Large intestine (tissue), 3 donors: Measurements from ENCODE around the gene NT5DC3. TPM values are rescaled to one million over a fixed set of nuclear protein-coding genes. Genes with fewer than 3 reads are reported as not detected.

Experiments
- DNase-seq, 2 donors: peaks; one replicate each; pipeline versions ENCODE4 v3.0.0 to v3.0.0-alpha.2; 2013
- H3K27ac ChIP-seq: one replicate; pipeline ENCODE4 v1.5.1; 2013; ENCODE audit warnings: low read length
- H3K27me3 ChIP-seq: 2 replicates; pipeline ENCODE4 v1.6.1; 2013; ENCODE audit warnings: low read length; ENCODE audit not compliant: control insufficient read depth, insufficient read depth
- H3K36me3 ChIP-seq: 2 replicates; pipeline ENCODE4 v1.6.1; 2013; ENCODE audit warnings: low read length; ENCODE audit not compliant: control insufficient read depth, insufficient read depth
- H3K4me1 ChIP-seq: one replicate; pipeline ENCODE4 v1.6.1; 2013; ENCODE audit warnings: low read length; ENCODE audit not compliant: control insufficient read depth, insufficient read depth
- H3K4me3 ChIP-seq: one replicate; pipeline ENCODE4 v1.5.1; 2013; ENCODE audit warnings: low read length
- H3K9me3 ChIP-seq: one replicate; pipeline ENCODE4 v1.6.1; 2013; ENCODE audit warnings: mild to moderate bottlenecking, low read depth, low read length, moderate library complexity; ENCODE audit not compliant: control insufficient read depth
- WGBS: methylation state at CpG from one replicate; pipeline ENCODE4 v1.1.5; 2013; ENCODE audit warnings: low lambda C conversion rate; ENCODE audit not compliant: insufficient coverage; 5-methylcytosine and 5-hydroxymethylcytosine counted together
- polyA plus RNA-seq: library from polyadenylated mRNA; unstranded; fragments of 120-200 nt; gene quantifications from one replicate; pipeline ENCODE4 v1.2.1, GENCODE V29; 2013

Gene NT5DC3
- polyA plus RNA-seq, 1 donor, result 6.6 TPM

GRCh38 chr12:103820881-103821489, 20.0 kb downstream of the NT5DC3 start:
- DNase-seq, result no peak
- Histone ChIP-seq H3K27ac (no peak overlapping the region), H3K27me3 (no peaks in the 10 kb centered on the region), H3K9me3 (no peaks in the 10 kb centered on the region), H3K4me1 (no peaks in the 10 kb centered on the region), H3K4me3 (no peak overlapping the region), H3K36me3 (no peaks in the 10 kb centered on the region)
- no CpG with 5 or more reads among the region's 3 CpGs for WGBS

DNA sequence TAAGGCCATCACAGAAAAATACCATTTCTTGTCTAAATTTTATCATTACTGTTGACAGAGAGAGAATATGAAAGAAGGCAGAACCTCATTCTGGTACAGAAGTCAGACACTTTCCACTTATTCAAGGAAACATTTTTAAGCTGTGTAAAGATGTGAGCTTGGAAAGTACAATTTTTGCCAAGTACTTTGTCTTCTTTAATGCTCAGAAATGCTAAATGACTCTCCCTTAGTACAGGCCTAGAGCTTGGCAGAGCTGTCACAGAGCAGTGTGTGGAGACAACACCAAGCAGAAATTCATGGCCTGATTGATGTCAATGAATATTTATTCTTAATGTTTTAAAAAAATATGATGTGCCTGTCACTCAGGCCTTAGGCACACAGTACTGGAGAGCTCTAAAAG, 20.7 kb downstream of the NT5DC3 start:
- Histone ChIP-seq H3K4me3 (no peak overlapping the region), H3K9me3 (no peaks in the 10 kb centered on the region), H3K4me1 (no peaks in the 10 kb centered on the region), H3K27ac (no peak overlapping the region), H3K36me3 (no peaks in the 10 kb centered on the region), H3K27me3 (no peaks in the 10 kb centered on the region)
- DNase-seq, result no peak

DNA sequence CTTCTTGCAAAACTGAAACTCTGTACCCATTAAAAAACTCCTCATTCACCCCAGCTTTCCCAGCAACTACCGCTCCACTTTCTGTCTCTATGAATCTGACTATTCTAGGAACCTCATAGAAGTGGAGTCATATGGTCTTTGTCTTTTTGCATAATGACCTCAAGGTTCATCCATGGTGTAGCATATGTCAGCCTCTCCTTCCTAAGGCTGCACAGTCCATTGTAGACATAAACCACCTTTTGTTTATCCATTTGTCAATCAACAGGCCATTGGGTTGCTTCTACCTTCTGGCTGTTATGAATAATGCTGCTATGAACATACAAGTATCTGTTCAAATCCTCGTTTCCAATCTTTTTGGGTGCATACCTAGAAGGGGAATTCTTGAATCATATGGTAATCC, 21.1 kb downstream of the NT5DC3 start:
- Histone ChIP-seq H3K27ac (no peak overlapping the region), H3K9me3 (no peaks in the 10 kb centered on the region), H3K27me3 (no peaks in the 10 kb centered on the region), H3K4me3 (no peak overlapping the region), H3K4me1 (no peaks in the 10 kb centered on the region), H3K36me3 (no peaks in the 10 kb centered on the region)
- no peak for DNase-seq
- WGBS, result 80% methylated on average over 1 of the region's 2 CpGs

DNA sequence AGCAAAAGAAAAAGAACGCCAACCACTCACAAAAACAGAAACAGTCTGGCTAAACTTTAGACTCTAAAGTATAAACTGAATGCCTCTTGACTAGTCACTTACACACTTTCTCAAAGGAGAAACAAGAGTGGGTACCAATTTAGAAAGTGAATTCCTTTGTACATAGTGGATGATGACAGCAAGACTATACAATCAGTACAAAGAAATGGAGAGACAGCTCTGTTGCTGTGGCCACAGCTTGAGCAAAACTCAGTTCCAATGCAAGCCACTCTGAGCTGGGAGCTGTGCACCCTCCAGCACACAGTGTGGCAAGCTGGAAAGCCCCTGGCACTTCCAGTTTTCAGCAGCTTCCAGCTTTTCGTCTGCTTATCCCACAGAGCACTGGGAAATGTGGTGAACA, 21.7 kb downstream of the NT5DC3 start:
- no CpG with 5 or more reads among the region's 2 CpGs for WGBS
- no peak overlapping the region for H3K27ac ChIP-seq

DNA sequence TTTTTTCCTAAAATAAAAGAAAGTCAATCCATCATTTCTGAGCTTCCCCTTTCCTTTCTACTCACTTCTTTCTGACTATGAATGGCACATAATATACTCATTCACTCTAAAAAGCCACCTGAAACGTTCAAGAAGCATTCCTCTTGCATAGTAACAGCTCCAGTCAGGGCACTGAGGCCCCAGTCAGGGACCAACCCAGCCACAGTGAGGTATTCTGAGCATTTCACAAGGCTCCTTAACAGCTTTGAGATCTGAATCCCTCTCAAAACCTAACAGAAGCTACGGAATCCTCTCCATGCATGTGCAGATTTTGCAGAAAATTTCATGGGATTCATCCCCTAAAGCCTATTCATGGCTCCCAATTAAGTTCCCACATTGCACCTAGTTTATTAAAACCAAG, 23.2 kb downstream of the NT5DC3 start:
- H3K9me3 ChIP-seq, result no peaks in the 10 kb centered on the region
- peaks cover 4% of the 10 kb centered on the region for H3K36me3 ChIP-seq
- no peak overlapping the region for H3K4me3 ChIP-seq
- H3K27ac ChIP-seq, result no peak overlapping the region
- no CpG with 5 or more reads among the region's 2 CpGs for WGBS
- DNase-seq, result no peak
- H3K27me3 ChIP-seq, result no peaks in the 10 kb centered on the region
- H3K4me1 ChIP-seq, result no peaks in the 10 kb centered on the region

More for the DNA sequence above, 21.7 kb downstream of the NT5DC3 start:
- Histone ChIP-seq H3K4me1 (no peaks in the 10 kb centered on the region), H3K9me3 (no peaks in the 10 kb centered on the region), H3K36me3 (no peaks in the 10 kb centered on the region), H3K4me3 (no peak overlapping the region), H3K27me3 (no peaks in the 10 kb centered on the region)
- no peak for DNase-seq

DNA sequence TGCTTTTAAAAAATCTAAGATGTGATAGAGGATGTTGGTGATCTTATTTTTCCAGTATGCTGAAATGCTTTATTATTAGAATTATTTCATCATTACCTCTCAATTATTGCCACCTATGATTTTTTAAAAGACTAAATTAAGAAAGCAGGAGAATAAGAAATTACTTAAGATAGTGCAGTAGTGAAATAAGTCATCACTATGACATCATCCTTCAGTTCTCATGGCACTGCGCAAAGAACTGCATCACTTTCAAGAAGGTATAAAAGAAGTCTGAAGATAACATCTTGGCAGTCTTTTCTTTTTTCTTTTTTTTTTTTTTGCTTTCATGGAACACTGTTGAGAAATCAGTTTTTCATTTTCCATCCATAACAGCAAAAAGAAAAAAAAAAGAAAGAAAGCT, 24.4 kb downstream of the NT5DC3 start:
- H3K4me3 ChIP-seq, result no peak overlapping the region
- peaks cover 4% of the 10 kb centered on the region for H3K36me3 ChIP-seq
- H3K27me3 ChIP-seq, result no peaks in the 10 kb centered on the region
- no peak for DNase-seq
- H3K4me1 ChIP-seq, result no peaks in the 10 kb centered on the region
- H3K27ac ChIP-seq, result no peak overlapping the region
- WGBS, result no CpG with 5 or more reads among the region's 1 CpG
- H3K9me3 ChIP-seq, result no peaks in the 10 kb centered on the region

GRCh38 chr12:103814436-103814835, 26.6 kb downstream of the NT5DC3 start:
- no peak overlapping the region for H3K27ac ChIP-seq
- H3K4me1 ChIP-seq, result no peaks in the 10 kb centered on the region
- 80% methylated on average over 1 of the region's 3 CpGs for WGBS
- H3K4me3 ChIP-seq, result no peak overlapping the region
- H3K36me3 ChIP-seq, result peaks cover 4% of the 10 kb centered on the region
- no peaks in the 10 kb centered on the region for H3K27me3 ChIP-seq
- no peak for DNase-seq
- no peaks in the 10 kb centered on the region for H3K9me3 ChIP-seq

GRCh38 chr12:103813949-103814348, 27.1 kb downstream of the NT5DC3 start:
- no CpG with 5 or more reads among the region's 4 CpGs for WGBS
- Histone ChIP-seq H3K27me3 (no peaks in the 10 kb centered on the region), H3K36me3 (peaks cover 4% of the 10 kb centered on the region), H3K4me1 (no peaks in the 10 kb centered on the region), H3K4me3 (no peak overlapping the region), H3K9me3 (no peaks in the 10 kb centered on the region), H3K27ac (no peak overlapping the region)
- DNase-seq, result no peak

GRCh38 chr12:103813426-103813825, 27.6 kb downstream of the NT5DC3 start:
- H3K27ac ChIP-seq, result no peak overlapping the region

DNA sequence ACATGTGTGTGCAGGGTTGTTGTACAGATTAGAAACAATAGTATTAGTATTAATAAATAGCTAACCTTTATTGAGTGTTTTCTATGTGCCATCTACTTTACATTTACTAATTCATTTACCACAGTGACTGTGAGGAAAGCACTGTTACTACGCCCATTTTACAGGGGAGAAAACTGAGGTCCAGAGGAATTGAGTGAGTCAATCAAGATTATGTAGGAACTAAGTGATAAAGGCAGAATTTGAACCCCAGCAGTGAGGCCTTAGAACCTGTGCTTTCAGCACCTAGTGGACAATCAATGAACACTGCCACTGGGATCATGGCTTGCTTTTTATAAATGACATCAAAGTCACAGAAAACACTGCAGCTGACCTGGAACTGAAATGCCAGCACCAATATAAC, 28.2 kb downstream of the NT5DC3 start:
- H3K27me3 ChIP-seq, result no peaks in the 10 kb centered on the region
- no peak overlapping the region for H3K4me3 ChIP-seq
- no peak overlapping the region for H3K27ac ChIP-seq
- peaks cover 4% of the 10 kb centered on the region for H3K36me3 ChIP-seq
- DNase-seq, result no peak
- WGBS, result no CpG with 5 or more reads among the region's 1 CpG
- H3K9me3 ChIP-seq, result no peaks in the 10 kb centered on the region
- no peaks in the 10 kb centered on the region for H3K4me1 ChIP-seq

More at GRCh38 chr12:103813426-103813825, 27.6 kb downstream of the NT5DC3 start:
- Histone ChIP-seq H3K4me1 (no peaks in the 10 kb centered on the region), H3K27me3 (no peaks in the 10 kb centered on the region), H3K9me3 (no peaks in the 10 kb centered on the region), H3K4me3 (no peak overlapping the region), H3K36me3 (peaks cover 4% of the 10 kb centered on the region)
- 83% methylated on average over 1 of the region's 3 CpGs for WGBS
- no peak for DNase-seq

DNA sequence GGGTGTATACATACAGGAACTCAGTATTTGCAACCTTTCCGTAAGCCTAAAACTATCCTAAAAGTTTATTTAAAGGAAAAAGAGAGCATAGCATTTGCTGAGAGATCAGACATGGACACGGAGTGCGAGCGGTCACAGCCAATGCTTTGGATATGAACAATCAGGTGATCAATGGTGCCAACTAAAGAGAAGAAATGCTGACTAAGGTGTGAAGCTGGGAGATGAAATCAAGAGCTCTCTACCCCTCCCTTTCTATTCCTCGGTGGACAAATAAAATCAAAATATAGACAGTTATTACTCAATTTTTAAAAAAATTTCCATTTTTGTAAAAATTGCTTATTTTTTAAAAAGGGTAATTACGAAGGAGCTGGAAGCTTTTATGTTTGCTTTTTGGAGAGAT, 29.2 kb downstream of the NT5DC3 start:
- no peaks in the 10 kb centered on the region for H3K9me3 ChIP-seq
- WGBS, result 98% methylated on average over 5 of the region's 6 CpGs
- H3K27ac ChIP-seq, result no peak overlapping the region
- H3K27me3 ChIP-seq, result no peaks in the 10 kb centered on the region
- no peaks in the 10 kb centered on the region for H3K4me1 ChIP-seq
- peaks cover 6% of the 10 kb centered on the region for H3K36me3 ChIP-seq
- no peak for DNase-seq
- no peak overlapping the region for H3K4me3 ChIP-seq
